HepG2 (cell line): ENCODE measurements around the gene IL1RAPL2. TPM values are rescaled to one million over a fixed set of nuclear protein-coding genes. Genes with fewer than 3 reads are reported as not detected.

Source experiments
- CEBPG ChIP-seq: IDR thresholded peaks from 2 replicates; pipeline ENCODE4 v1.6.1; 2016
- CHD2 ChIP-seq: IDR thresholded peaks from 2 replicates; pipeline ENCODE4 v1.6.1; 2011; ENCODE audit warnings: low read depth, low read length, improper control_type of control experiment
- DNMT3B ChIP-seq: conservative IDR thresholded peaks from 2 replicates; pipeline ENCODE4 v1.6.1; 2016; ENCODE audit warnings: missing biosample characterization, control low read depth
- HOXD1 ChIP-seq: sonication (generic); formaldehyde crosslinking; IDR thresholded peaks from 2 replicates; pipeline ENCODE4 v1.5.0; 2020; ENCODE audit warnings: missing genetic modification reagents
- IKZF4 ChIP-seq: sonication (generic); formaldehyde crosslinking; IDR thresholded peaks from 2 replicates; pipeline ENCODE4 v1.5.1; 2020; ENCODE audit warnings: borderline replicate concordance, mild to moderate bottlenecking, low read depth, missing genetic modification reagents; ENCODE audit errors: not compliant biosample characterization
- KDM6A ChIP-seq: IDR thresholded peaks from 2 replicates; pipeline ENCODE4 v1.6.1; 2016; ENCODE audit warnings: low read depth
- MAFF ChIP-seq: IDR thresholded peaks from 2 replicates; pipeline ENCODE4 v1.6.1; 2011; ENCODE audit warnings: low read depth, low read length, improper control_type of control experiment
- MAFK ChIP-seq, 2 experiments: IDR thresholded peaks in 1 of 2; conservative IDR thresholded peaks in 1 of 2; 2 replicates each; pipeline ENCODE4 v1.6.1; 2011; ENCODE audit warnings: improper control_type of control experiment in 2 of 2, low read length in 2 of 2
- NKX3-1 ChIP-seq: sonication (generic); formaldehyde crosslinking; IDR thresholded peaks from 2 replicates; pipeline ENCODE4 v1.5.0; 2020; ENCODE audit warnings: missing genetic modification reagents
- POLR2AphosphoS5 ChIP-seq: IDR thresholded peaks from 2 replicates; pipeline ENCODE4 v1.6.1; 2012; ENCODE audit warnings: low read depth, low read length
- POLR2G ChIP-seq: fragments of 200-400 bp; formaldehyde crosslinking; IDR thresholded peaks from 2 replicates; pipeline ENCODE4 v1.6.1; 2018; ENCODE audit warnings: mild to moderate bottlenecking, low read depth, low read length, moderate library complexity
- SOX6 ChIP-seq, 2 experiments: fragments of 450-650 bp in 1 of 2; sonication (generic) in 1 of 2; formaldehyde crosslinking in 1 of 2; IDR thresholded peaks; 2 replicates each; pipeline versions ENCODE4 v1.4.0 to v1.6.1; 2017 to 2020; ENCODE audit warnings: antibody characterized with exemption in 1 of 2, mild to moderate bottlenecking in 1 of 2, missing genetic modification reagents in 1 of 2
- STAG1 ChIP-seq: sonication (generic); formaldehyde crosslinking; IDR thresholded peaks from 2 replicates; pipeline ENCODE4 v1.4.0; 2020; ENCODE audit warnings: missing genetic modification reagents
- TAF1 ChIP-seq: sonication (generic); formaldehyde crosslinking; IDR thresholded peaks from 2 replicates; pipeline ENCODE4 v1.4.0; 2020; ENCODE audit warnings: missing genetic modification reagents
- TCF7 ChIP-seq: sonication (generic); IDR thresholded peaks from 2 replicates; pipeline ENCODE4 v1.6.1; 2016; ENCODE audit warnings: antibody characterized with exemption, low read depth
- TP53 ChIP-seq: sonication (generic); formaldehyde crosslinking; conservative IDR thresholded peaks from 2 replicates; pipeline ENCODE4 v1.4.0; 2020; ENCODE audit warnings: missing genetic modification reagents
- XRCC5 ChIP-seq: fragments of 200-400 bp; formaldehyde crosslinking; optimal IDR thresholded peaks from 2 replicates; pipeline ENCODE3; 2017; ENCODE audit warnings: mild to moderate bottlenecking, low read length
- YEATS2 ChIP-seq: sonication (generic); formaldehyde crosslinking; IDR thresholded peaks from 2 replicates; pipeline ENCODE4 v1.4.0; 2020; ENCODE audit warnings: missing genetic modification reagents, borderline replicate concordance
- ZNF101 ChIP-seq: sonication (generic); formaldehyde crosslinking; IDR thresholded peaks from 2 replicates; pipeline ENCODE4 v1.4.0; 2020; ENCODE audit warnings: mild to moderate bottlenecking, low read depth, missing genetic modification reagents, borderline replicate concordance
- ZNF160 ChIP-seq: sonication (generic); formaldehyde crosslinking; IDR thresholded peaks from 2 replicates; pipeline ENCODE4 v1.8.0; 2022; ENCODE audit warnings: mild to moderate bottlenecking, inconsistent platforms, missing genetic modification reagents
- ZNF232 ChIP-seq: sonication (generic); formaldehyde crosslinking; IDR thresholded peaks from 2 replicates; pipeline ENCODE4 v1.4.0; 2020; ENCODE audit warnings: missing genetic modification reagents, borderline replicate concordance
- ZNF331 ChIP-seq: sonication (generic); formaldehyde crosslinking; IDR thresholded peaks from 2 replicates; pipeline ENCODE4 v1.4.0; 2020; ENCODE audit warnings: missing genetic modification reagents
- ZSCAN21 ChIP-seq: sonication (generic); formaldehyde crosslinking; IDR thresholded peaks from 2 replicates; pipeline ENCODE4 v1.8.0; 2022; ENCODE audit warnings: mild to moderate bottlenecking, missing genetic modification reagents, moderate library complexity, borderline replicate concordance
- polyA plus RNA-seq, 8 experiments: library from polyadenylated mRNA; depleted of rRNA in 3 of 8; stranded (reverse) in 7 of 8; unstranded in 1 of 8; fragments of >200 nt; fragmentation: Illumina TruSeq in 4 of 8; extraction: Trizol in 4 of 8; gene quantifications; 2 replicates each; pipeline versions ENCODE4 v1.2.1 to v1.2.3, GENCODE V29; 2011 to 2016; ENCODE audit warnings: low read depth in 4 of 8, missing spikeins in 1 of 8, mixed read lengths in 1 of 8; ENCODE audit not compliant: insufficient read depth in 1 of 8
- total RNA-seq, 5 experiments: library from RNA; depleted of rRNA; stranded (reverse); fragments of >200 nt; fragmentation: Illumina TruSeq; extraction: Trizol; gene quantifications; 2 replicates each; pipeline ENCODE4 v1.2.3, GENCODE V29; 2016; ENCODE audit warnings: low read depth in 1 of 5
- TF ChIP-seq, protein P1 (sequence below): sonication (generic); formaldehyde crosslinking; IDR thresholded peaks from 2 replicates; pipeline ENCODE4 v1.9.0; 2021; ENCODE audit warnings: missing genetic modification reagents, borderline replicate concordance
- TF ChIP-seq, protein P2 (sequence below): sonication (generic); formaldehyde crosslinking; conservative IDR thresholded peaks from 2 replicates; pipeline ENCODE4 v1.8.1; 2023; ENCODE audit warnings: missing genetic modification reagents
- TF ChIP-seq, protein P3 (sequence below): sonication (generic); formaldehyde crosslinking; IDR thresholded peaks from 2 replicates; pipeline ENCODE4 v1.4.0; 2020; ENCODE audit warnings: missing genetic modification reagents
- TF ChIP-seq, protein P4 (sequence below): sonication (generic); formaldehyde crosslinking; IDR thresholded peaks from 2 replicates; pipeline ENCODE4 v1.4.0; 2020; ENCODE audit warnings: missing genetic modification reagents

The IL1RAPL2 gene
- total and polyA plus RNA-seq, 2 of the 13 experiments (the other 11 are each of a cell fraction or from before 2014, with no cell fraction given) = not detected

DNA sequence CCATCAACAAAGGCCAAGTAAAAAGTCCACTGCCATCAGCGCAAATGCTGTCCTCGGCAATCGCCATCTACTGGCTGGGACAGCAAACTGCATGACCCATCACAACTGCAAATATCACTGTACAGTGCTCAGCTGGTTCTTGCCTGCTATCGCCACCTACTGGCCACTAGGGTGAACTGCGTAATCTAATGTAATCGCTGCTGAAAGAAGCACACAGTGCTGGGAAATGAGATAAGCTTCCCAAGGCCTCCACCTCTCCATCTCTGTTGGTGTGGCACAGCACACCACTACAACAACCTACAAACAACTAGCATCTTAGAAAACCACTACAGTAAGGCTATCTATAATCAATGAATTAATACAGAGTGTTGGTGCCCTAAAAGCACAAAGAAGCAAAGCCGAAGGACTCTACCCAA, 356.2 kb downstream of the IL1RAPL2 start (continued):
- TF ChIP-seq ZSCAN21 = no peak
- no peak for TF ChIP-seq POLR2AphosphoS5
- TF ChIP-seq, protein P1, sequence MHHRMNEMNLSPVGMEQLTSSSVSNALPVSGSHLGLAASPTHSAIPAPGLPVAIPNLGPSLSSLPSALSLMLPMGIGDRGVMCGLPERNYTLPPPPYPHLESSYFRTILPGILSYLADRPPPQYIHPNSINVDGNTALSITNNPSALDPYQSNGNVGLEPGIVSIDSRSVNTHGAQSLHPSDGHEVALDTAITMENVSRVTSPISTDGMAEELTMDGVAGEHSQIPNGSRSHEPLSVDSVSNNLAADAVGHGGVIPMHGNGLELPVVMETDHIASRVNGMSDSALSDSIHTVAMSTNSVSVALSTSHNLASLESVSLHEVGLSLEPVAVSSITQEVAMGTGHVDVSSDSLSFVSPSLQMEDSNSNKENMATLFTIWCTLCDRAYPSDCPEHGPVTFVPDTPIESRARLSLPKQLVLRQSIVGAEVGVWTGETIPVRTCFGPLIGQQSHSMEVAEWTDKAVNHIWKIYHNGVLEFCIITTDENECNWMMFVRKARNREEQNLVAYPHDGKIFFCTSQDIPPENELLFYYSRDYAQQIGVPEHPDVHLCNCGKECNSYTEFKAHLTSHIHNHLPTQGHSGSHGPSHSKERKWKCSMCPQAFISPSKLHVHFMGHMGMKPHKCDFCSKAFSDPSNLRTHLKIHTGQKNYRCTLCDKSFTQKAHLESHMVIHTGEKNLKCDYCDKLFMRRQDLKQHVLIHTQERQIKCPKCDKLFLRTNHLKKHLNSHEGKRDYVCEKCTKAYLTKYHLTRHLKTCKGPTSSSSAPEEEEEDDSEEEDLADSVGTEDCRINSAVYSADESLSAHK = no peak
- no peak for TF ChIP-seq ZNF101
- TF ChIP-seq SOX6 (IDR thresholded peaks at IDR 0.05) = no peak
- no peak for TF ChIP-seq SOX6 (CRISPR knock-in tag; IDR thresholded peaks at IDR 0.05)
- TF ChIP-seq MAFF = 0 out of 2 replicates have a peak, but pooled peaks have one; percentile 12
- TF ChIP-seq MAFK (conservative IDR thresholded peaks at IDR 0.05 in 1 of 2, IDR thresholded peaks at IDR 0.05 in 1 of 2; ENCODE audit: low read length in 2 of 2) = no peak
- peak; percentile 35; the same call in 1 of the 2 replicates for TF ChIP-seq CEBPG (CRISPR knock-in tag)
- TF ChIP-seq, protein P2, sequence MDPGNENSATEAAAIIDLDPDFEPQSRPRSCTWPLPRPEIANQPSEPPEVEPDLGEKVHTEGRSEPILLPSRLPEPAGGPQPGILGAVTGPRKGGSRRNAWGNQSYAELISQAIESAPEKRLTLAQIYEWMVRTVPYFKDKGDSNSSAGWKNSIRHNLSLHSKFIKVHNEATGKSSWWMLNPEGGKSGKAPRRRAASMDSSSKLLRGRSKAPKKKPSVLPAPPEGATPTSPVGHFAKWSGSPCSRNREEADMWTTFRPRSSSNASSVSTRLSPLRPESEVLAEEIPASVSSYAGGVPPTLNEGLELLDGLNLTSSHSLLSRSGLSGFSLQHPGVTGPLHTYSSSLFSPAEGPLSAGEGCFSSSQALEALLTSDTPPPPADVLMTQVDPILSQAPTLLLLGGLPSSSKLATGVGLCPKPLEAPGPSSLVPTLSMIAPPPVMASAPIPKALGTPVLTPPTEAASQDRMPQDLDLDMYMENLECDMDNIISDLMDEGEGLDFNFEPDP (CRISPR knock-in tag) = no peak
- no peak for TF ChIP-seq ZNF160 (CRISPR knock-in tag)
- no peak for TF ChIP-seq HOXD1 (CRISPR knock-in tag)
- no peak for TF ChIP-seq NKX3-1 (CRISPR knock-in tag)
- TF ChIP-seq TP53 (CRISPR knock-in tag) = no peak
- TF ChIP-seq ZNF331 = no peak
- TF ChIP-seq, protein P3, sequence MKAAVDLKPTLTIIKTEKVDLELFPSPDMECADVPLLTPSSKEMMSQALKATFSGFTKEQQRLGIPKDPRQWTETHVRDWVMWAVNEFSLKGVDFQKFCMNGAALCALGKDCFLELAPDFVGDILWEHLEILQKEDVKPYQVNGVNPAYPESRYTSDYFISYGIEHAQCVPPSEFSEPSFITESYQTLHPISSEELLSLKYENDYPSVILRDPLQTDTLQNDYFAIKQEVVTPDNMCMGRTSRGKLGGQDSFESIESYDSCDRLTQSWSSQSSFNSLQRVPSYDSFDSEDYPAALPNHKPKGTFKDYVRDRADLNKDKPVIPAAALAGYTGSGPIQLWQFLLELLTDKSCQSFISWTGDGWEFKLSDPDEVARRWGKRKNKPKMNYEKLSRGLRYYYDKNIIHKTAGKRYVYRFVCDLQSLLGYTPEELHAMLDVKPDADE (CRISPR knock-in tag) = no peak
- no peak for TF ChIP-seq CHD2
- TF ChIP-seq DNMT3B = no peak
- TF ChIP-seq YEATS2 (CRISPR knock-in tag) = no peak
- no peak for TF ChIP-seq IKZF4 (CRISPR knock-in tag)
- TF ChIP-seq KDM6A = no peak
- TF ChIP-seq ZNF232 (CRISPR knock-in tag) = no peak
- no peak for TF ChIP-seq TCF7
- peak; percentile 72 for TF ChIP-seq XRCC5
- no peak for TF ChIP-seq POLR2G
- TF ChIP-seq, protein P4, sequence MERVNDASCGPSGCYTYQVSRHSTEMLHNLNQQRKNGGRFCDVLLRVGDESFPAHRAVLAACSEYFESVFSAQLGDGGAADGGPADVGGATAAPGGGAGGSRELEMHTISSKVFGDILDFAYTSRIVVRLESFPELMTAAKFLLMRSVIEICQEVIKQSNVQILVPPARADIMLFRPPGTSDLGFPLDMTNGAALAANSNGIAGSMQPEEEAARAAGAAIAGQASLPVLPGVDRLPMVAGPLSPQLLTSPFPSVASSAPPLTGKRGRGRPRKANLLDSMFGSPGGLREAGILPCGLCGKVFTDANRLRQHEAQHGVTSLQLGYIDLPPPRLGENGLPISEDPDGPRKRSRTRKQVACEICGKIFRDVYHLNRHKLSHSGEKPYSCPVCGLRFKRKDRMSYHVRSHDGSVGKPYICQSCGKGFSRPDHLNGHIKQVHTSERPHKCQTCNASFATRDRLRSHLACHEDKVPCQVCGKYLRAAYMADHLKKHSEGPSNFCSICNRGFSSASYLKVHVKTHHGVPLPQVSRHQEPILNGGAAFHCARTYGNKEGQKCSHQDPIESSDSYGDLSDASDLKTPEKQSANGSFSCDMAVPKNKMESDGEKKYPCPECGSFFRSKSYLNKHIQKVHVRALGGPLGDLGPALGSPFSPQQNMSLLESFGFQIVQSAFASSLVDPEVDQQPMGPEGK (CRISPR knock-in tag) = no peak
- peak; percentile 57 for TF ChIP-seq STAG1 (CRISPR knock-in tag)
- TF ChIP-seq TAF1 (CRISPR knock-in tag) = no peak
